ENCODE measurements around the gene TNS2.
A peak's percentile ranks its signal among the peaks of the same experiment; 100 is the strongest.

TNS2 gene

GRCh38 chr12:53058674-53059433 lies 9.0 kb downstream of the TNS2 start:
- no peak for DNase-seq

- no peak for DNase-seq
Measured at GRCh38 chr12:53059434-53060063, 9.7 kb downstream of the TNS2 start.

GRCh38 chr12:53060064-53060720 lies 10.3 kb downstream of the TNS2 start:
- no peak for DNase-seq

DNA sequence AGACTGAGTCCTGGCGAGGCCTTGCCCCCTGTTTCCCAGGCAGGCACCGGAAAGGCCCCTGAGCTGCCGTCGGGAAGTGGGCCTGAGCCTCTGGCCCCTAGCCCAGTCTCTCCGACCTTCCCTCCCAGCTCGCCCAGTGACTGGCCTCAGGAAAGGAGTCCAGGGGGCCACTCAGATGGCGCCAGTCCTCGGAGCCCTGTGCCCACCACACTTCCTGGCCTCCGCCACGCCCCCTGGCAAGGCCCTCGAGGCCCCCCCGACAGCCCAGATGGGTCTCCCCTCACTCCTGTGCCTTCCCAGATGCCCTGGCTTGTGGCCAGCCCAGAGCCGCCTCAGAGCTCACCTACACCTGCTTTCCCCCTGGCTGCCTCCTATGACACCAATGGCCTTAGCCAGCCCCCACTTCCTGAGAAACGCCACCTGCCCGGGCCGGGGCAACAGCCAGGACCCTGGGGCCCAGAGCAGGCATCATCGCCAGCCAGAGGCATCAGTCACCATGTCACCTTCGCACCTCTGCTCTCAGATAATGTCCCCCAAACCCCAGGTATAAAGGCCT lies 10.9 kb downstream of the TNS2 start:
- DNase-seq: peak; percentile 62

DNA sequence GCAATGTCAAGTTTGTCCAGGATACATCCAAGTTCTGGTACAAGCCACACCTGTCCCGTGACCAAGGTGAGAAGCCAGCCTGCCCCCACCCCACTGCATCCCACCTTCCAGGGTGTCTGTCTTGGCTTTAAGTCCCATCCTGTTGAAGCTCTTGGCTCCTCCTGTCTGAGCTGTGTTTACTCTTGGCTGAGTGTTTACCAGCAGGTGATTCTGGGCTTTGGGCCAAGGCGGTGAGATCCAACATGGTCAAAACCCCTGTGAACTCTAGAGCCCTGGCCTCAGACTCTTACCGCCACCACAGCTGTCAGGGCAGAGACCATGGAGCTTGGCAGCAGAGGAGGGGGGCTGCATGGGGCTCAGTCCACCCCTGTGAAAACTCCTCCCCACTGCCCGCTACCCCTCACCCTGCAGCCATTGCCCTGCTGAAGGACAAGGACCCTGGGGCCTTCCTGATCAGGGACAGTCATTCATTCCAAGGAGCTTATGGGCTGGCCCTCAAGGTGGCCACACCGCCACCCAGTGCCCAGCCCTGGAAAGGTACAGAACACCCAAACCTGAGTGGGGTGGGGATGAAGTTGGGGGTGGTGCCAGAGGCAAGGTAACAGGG lies 11.6 kb downstream of the TNS2 start:
- peak; percentile 92 for DNase-seq

- DNase-seq: no peak
Measured at GRCh38 chr12:53062011-53062961, 12.4 kb downstream of the TNS2 start.

DNA sequence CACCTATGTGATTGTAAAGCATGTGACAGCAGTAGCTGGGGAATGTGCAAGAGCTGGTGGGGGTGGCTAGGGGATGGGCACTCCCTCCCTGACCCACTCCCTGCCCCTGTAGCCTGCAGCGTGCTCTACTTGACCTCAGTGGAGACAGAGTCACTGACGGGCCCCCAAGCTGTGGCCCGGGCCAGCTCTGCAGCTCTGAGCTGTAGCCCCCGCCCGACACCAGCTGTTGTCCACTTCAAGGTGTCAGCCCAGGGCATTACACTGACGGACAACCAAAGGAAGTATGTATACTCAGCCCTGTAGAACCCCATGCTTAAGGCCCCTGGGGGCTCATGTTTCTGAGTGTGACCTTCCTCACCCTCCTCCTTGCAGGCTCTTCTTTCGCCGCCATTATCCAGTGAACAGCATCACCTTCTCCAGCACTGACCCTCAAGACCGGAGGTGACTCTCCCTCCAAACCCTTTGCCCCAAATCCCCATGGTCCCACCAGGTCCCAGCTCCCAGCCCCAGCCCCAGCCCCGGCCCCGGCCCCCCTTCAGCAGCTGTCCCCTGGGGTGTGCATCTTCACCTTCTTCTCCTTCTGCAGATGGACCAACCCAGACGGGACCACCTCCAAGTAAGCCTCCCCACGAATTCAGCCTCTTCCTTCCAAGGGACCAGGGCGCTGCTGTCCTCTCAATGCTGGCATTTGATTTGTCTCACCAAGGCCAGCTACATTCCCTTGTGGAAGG lies 13.3 kb downstream of the TNS2 start:
- no peak for DNase-seq

- DNase-seq: no peak
Measured at GRCh38 chr12:53063708-53064612, 14.1 kb downstream of the TNS2 start.

DNA sequence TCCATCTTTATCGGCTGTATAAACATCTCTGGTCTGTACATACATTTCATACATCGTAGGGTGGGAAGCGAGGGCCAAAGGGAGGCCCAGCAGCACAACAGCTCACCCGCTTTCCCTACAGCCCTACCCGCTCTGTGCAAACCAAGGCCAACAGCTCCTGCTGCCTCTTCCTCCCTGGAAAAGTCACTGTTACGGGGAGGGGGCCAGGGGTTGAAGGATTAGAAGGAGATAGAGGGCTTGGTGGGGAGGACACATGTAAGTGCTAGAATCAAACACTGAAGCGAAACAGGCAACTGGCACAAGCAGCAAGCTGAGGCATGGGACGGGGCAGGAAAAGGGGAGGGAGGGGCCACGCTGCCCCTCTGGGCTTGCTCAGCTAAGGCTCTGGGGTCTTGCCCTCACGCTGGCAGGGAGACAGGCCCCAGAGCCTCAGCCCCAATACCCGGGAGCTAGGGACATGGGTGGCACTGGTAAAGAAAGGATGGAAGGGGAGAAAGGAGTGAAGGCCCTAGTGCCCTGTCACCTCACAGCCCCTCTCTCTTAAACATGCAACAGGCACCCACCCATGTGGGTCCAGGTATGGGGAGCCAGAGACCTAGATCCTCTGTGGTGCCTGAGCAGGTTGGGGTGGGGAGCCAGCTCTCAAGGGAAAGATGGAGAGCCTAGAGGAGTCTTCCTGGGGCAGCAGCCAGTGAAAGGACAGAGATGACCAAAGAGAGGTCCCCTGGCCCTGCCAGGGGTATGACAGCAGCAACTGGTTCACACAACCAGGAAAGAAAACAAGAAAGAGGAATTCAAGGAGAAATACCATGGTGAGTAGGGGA lies 15.0 kb downstream of the TNS2 start:
- DNase-seq: no peak

DNA sequence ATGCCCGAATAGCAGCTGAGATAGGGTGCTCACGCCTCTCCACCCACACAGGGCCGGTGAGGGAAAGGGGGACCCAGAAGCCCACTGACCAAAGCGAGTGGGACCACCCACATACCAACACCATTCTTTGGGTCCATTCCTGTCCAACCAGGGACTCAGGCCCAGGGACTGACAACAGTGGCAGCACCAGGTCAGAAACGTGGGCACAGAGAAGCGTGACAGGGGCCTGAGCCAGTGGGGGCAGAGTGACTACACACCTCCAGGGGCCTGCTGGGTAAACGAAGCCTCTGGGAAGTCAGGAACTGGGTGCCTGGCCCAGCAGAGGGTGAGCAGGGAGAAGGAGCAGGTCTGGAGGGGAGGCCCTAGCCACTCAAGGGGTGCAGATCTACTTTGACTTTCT lies 15.6 kb downstream of the TNS2 start:
- no peak for DNase-seq

GRCh38 chr12:53065975-53066931 lies 16.4 kb downstream of the TNS2 start:
- peak; percentile 54 for DNase-seq

- no peak for DNase-seq
Measured at GRCh38 chr12:53067074-53067992, 17.5 kb downstream of the TNS2 start.

DNA sequence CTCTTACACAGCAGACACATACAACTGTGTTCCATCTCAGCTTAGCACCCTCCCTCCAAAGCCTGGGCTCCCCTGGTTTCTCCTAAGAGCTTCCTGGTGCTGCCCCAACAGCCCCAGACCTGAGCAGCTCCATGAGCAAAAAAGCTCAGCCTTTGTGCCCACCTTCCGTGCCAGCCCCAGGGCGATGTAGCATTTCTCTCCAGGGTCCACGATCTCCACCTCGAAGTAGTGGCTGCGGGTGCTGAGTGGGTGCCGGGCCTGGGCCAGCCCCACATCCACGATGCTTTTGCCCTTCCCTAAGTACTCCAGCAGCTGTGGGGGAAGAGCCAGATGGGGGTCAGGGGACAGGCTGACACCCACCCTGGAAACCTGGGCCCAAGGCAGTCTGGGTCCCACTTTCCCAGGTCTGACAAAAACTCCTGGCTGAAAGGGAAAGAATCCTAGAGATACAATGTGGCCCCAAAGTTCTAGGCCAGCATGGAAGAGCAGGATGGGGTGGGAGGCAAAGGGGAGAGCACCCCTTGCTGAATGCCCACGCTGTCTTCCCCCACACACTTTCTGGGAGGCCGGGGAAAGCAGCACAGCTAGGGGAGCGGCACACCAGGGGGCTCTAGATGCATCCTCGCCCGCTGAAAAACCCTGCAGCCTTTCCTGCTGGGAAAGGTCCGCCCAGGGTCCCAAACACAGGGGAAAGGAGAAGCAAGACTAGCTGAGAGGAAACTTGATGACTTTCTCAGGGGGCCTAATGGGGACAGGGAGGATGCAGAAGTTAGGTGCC lies 18.3 kb downstream of the TNS2 start:
- no peak for DNase-seq

- DNase-seq: no peak
Measured at GRCh38 chr12:53068811-53069585, 19.1 kb downstream of the TNS2 start.

- no peak for DNase-seq
Measured at GRCh38 chr12:53069621-53070410, 20.0 kb downstream of the TNS2 start.
